LNCAP (cell line): ENCODE data around the gene UAP1L1.

Experiments used
- TF ChIP-seq, protein P1 (sequence below): fragments of 450-650 bp; IDR thresholded peaks from 2 replicates; pipeline ENCODE4 v1.5.1; 2017; ENCODE audit warnings: mild to moderate bottlenecking

Gene UAP1L1

DNA sequence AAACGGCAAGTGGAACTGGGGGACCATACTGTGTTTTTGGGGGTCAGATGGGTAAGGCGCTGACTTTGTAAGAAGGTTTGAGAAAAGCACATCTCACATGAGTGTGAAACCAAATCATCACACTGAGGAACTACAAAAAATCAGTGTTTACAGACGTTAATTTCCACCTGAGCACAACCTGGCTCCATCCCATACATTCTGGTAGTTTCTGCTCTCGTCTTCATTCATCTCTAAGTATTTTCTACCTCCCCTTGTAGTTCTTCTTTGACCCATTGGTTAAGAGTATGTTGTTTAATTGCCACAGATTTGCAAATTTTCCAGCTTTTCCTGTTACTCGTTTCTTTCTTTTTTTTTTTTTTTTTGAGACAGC is 46.1 kb downstream of the UAP1L1 start:
- TF ChIP-seq, protein P1, sequence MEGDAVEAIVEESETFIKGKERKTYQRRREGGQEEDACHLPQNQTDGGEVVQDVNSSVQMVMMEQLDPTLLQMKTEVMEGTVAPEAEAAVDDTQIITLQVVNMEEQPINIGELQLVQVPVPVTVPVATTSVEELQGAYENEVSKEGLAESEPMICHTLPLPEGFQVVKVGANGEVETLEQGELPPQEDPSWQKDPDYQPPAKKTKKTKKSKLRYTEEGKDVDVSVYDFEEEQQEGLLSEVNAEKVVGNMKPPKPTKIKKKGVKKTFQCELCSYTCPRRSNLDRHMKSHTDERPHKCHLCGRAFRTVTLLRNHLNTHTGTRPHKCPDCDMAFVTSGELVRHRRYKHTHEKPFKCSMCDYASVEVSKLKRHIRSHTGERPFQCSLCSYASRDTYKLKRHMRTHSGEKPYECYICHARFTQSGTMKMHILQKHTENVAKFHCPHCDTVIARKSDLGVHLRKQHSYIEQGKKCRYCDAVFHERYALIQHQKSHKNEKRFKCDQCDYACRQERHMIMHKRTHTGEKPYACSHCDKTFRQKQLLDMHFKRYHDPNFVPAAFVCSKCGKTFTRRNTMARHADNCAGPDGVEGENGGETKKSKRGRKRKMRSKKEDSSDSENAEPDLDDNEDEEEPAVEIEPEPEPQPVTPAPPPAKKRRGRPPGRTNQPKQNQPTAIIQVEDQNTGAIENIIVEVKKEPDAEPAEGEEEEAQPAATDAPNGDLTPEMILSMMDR, result no peak

DNA sequence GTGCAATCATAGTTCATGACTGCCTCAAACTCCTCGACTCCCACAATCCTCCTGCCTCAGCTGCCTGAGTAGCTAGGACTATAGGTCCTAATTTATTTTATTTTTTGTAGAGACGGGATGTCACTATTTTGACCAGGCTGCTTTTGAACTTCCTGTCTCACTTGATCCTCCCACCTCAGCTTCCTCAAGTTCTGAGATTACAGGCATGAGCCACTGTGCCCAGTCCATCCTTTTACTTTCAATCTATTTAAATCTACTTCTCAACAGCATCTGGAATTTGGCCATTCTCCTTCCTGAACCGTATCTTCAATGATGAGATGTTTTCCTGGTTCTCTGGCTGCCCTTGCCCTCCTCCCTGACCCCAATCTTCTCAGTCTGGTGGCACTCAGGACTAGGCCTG is 49.5 kb downstream of the UAP1L1 start:
- TF ChIP-seq, protein P1, result no peak

GRCh38 chr9:137127301-137128157 is 50.2 kb downstream of the UAP1L1 start:
- TF ChIP-seq, protein P1, result no peak

GRCh38 chr9:137128158-137128861 is 51.0 kb downstream of the UAP1L1 start:
- TF ChIP-seq, protein P1, result no peak

GRCh38 chr9:137128862-137129455 is 51.6 kb downstream of the UAP1L1 start:
- TF ChIP-seq, protein P1, result no peak

GRCh38 chr9:137129456-137130175 is 52.3 kb downstream of the UAP1L1 start:
- TF ChIP-seq, protein P1, result no peak

DNA sequence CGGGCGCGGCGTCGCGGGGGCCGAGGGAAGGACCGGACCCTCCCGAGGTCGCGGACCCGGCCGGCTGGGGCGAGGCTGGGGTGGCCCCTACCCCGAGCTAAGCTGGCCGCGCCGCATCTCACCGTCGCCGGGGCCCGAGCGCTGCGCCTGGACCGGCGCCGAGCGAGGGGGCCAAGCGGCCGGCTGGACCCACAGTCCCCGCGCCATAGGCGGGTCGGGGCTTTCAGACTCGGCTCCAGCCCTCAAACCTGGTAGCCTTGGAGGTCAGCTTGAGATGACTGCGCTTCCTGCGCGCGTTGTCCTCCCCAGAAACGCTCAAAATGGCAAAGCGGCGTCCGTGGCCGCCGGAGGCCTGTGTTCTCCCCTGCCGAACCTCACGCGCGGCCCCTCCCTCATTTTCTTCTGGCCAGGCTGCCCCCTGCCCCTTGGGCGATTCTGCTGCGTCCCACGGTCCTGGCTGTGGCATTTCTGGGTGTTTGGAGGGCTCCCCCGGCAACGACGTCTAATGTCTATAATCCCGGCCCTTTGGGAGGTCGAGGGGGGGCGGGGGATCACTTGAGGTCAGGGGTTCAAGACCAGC is 52.9 kb downstream of the UAP1L1 start:
- TF ChIP-seq, protein P1, result no peak
